IMR-90 (cell line): ENCODE measurements around the gene RIMS4.

ENCODE experiments used
- BHLHE40 ChIP-seq: fragments of 150-350 bp; IDR thresholded peaks from 2 replicates; pipeline ENCODE4 v1.6.1; 2016; ENCODE audit warnings: mild to moderate bottlenecking, low read depth, low read length
- CEBPB ChIP-seq: IDR thresholded peaks from 2 replicates; pipeline ENCODE4 v1.6.1; 2012; ENCODE audit warnings: low read depth, low read length, improper control_type of control experiment
- CHD1 ChIP-seq: IDR thresholded peaks from 2 replicates; pipeline ENCODE4 v1.6.1; 2012; ENCODE audit warnings: low read depth, low read length, improper control_type of control experiment
- CTCF ChIP-seq: conservative IDR thresholded peaks from 2 replicates; pipeline ENCODE4 v1.5.1; 2012; ENCODE audit warnings: mild to moderate bottlenecking, low read depth, low read length, improper control_type of control experiment
- FOS ChIP-seq: fragments of 150-350 bp; IDR thresholded peaks from 2 replicates; pipeline ENCODE4 v1.6.1; 2016; ENCODE audit warnings: low read depth, low read length
- MAFK ChIP-seq: IDR thresholded peaks from 2 replicates; pipeline ENCODE4 v1.6.1; 2012; ENCODE audit warnings: low read depth, low read length, improper control_type of control experiment
- MAZ ChIP-seq: IDR thresholded peaks from 2 replicates; pipeline ENCODE4 v1.6.1; 2012; ENCODE audit warnings: low read depth, mild to moderate bottlenecking, low read length, improper control_type of control experiment, moderate library complexity, borderline replicate concordance
- MXI1 ChIP-seq: IDR thresholded peaks from 2 replicates; pipeline ENCODE4 v1.6.1; 2012; ENCODE audit warnings: low read depth, mild to moderate bottlenecking, low read length, moderate library complexity, borderline replicate concordance
- NFE2L2 ChIP-seq: fragments of 150-350 bp; IDR thresholded peaks from 2 replicates; pipeline ENCODE4 v1.6.1; 2016; ENCODE audit warnings: low read depth, mild to moderate bottlenecking, low read length
- POLR2A ChIP-seq: IDR thresholded peaks from 2 replicates; pipeline ENCODE4 v1.6.1; 2012; ENCODE audit warnings: mild to moderate bottlenecking, low read depth, low read length
- RAD21 ChIP-seq: IDR thresholded peaks from 2 replicates; pipeline ENCODE4 v1.6.1; 2012; ENCODE audit warnings: low read length, improper control_type of control experiment
- RCOR1 ChIP-seq: IDR thresholded peaks from 2 replicates; pipeline ENCODE4 v1.6.1; 2012; ENCODE audit warnings: mild to moderate bottlenecking, low read length, improper control_type of control experiment; ENCODE audit not compliant: insufficient replicate concordance
- SMC3 ChIP-seq: fragments of 150-350 bp; IDR thresholded peaks from 2 replicates; pipeline ENCODE4 v1.6.1; 2016; ENCODE audit warnings: low read depth, mild to moderate bottlenecking, antibody characterized with exemption, low read length, moderate library complexity
- USF2 ChIP-seq: fragments of 150-350 bp; IDR thresholded peaks from 2 replicates; pipeline ENCODE4 v1.6.1; 2017; ENCODE audit warnings: mild to moderate bottlenecking, antibody characterized with exemption, low read length, low read depth

GRCh38 chr20:44746367-44747165, 63.8 kb downstream of the RIMS4 start:
- TF ChIP-seq SMC3 (no peak), CTCF (no peak), POLR2A (no peak), USF2 (no peak), CEBPB (0 out of 2 replicates have a peak, but pooled peaks have one; percentile 24), RCOR1 (no peak), NFE2L2 (no peak), RAD21 (no peak), FOS (no peak), MAZ (no peak), MXI1 (no peak), CHD1 (no peak), MAFK (no peak), BHLHE40 (no peak)
